GM12801 (cell line): ENCODE results near the gene RCC2.

Source experiments
- TF ChIP-seq, protein P1 (sequence below): IDR thresholded peaks from one replicate; pipeline ENCODE4 v1.5.1; 2011; ENCODE audit warnings: control low read depth; ENCODE audit not compliant: insufficient read length; ENCODE audit errors: extremely low read depth

The RCC2 gene

GRCh38 chr1:17359808-17360207, 79.7 kb downstream of the RCC2 start:
- TF ChIP-seq, protein P1, sequence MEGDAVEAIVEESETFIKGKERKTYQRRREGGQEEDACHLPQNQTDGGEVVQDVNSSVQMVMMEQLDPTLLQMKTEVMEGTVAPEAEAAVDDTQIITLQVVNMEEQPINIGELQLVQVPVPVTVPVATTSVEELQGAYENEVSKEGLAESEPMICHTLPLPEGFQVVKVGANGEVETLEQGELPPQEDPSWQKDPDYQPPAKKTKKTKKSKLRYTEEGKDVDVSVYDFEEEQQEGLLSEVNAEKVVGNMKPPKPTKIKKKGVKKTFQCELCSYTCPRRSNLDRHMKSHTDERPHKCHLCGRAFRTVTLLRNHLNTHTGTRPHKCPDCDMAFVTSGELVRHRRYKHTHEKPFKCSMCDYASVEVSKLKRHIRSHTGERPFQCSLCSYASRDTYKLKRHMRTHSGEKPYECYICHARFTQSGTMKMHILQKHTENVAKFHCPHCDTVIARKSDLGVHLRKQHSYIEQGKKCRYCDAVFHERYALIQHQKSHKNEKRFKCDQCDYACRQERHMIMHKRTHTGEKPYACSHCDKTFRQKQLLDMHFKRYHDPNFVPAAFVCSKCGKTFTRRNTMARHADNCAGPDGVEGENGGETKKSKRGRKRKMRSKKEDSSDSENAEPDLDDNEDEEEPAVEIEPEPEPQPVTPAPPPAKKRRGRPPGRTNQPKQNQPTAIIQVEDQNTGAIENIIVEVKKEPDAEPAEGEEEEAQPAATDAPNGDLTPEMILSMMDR: no peak

DNA sequence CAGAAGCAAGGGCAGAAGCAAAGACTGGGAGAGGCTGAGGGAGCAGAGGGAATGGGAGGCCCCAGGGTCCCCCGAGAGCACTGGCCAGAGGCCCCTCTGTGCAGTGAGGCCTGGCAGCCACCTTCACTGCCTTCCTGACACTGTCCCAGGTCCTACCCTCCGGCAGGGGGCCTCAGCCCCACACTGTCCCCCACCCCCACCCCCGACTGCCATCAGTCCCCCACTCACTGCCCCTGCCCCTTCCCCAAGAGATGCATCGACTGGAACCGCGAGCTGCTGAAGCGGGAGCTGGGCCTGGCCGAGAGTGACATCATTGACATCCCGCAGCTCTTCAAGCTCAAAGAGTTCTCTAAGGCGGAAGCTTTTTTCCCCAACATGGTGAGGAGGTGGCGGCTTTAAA, 80.4 kb downstream of the RCC2 start:
- TF ChIP-seq, protein P1: no peak

DNA sequence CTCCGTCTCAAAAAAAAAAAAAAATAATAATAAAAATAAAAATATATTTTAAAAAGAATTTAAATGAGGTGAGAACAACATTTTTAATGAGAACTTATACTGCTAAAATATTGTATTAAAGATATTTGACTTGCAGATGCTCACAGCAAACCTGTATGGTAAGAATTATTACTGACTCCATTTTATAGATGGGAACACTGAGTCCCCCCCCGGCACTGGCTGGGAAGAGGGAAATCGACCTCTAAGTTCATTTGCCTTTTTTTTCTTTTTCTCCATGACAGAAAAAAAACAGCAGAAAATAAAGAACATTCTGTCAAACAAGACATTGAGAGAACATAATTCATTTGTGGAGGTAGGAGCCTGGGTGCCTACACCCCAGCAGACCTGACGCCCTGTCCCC, 80.9 kb downstream of the RCC2 start:
- TF ChIP-seq, protein P1: no peak
